Thoracic aorta (tissue), 2 donors: ENCODE measurements around the gene AOAH. TPM values are rescaled to one million over a fixed set of nuclear protein-coding genes. Genes with fewer than 3 reads are reported as not detected.

Source experiments
- ATAC-seq: fragments of 150-250 bp; one replicate; pipeline ENCODE4 v1.8.0; 2017; ENCODE audit warnings: low read depth; ENCODE audit not compliant: insufficient number of reproducible peaks, low FRiP score
- DNase-seq: peaks from one replicate; pipeline ENCODE4 v3.0.0-alpha.2; 2020; ENCODE audit warnings: low spot score
- H3K27ac ChIP-seq, 2 donors: fragments of 200-600 bp; sonication (generic); 1 replicate in 1 of 2; 2 replicates in 1 of 2; pipeline ENCODE4 v1.5.1; 2016; ENCODE audit warnings: mild to moderate bottlenecking in 2 of 2, moderate library complexity in 2 of 2
- H3K27me3 ChIP-seq: fragments of 200-600 bp; sonication (generic); replicated peaks from 2 replicates; pipeline ENCODE4 v1.6.0; 2016; ENCODE audit warnings: mild to moderate bottlenecking; ENCODE audit not compliant: insufficient read depth
- H3K36me3 ChIP-seq: fragments of 200-600 bp; sonication (generic); one replicate; pipeline ENCODE4 v1.5.1; 2016
- H3K4me1 ChIP-seq, 2 donors: fragments of 200-600 bp; sonication (generic); 1 replicate in 1 of 2; 2 replicates in 1 of 2; pipeline versions ENCODE4 v1.5.1 to v1.6.0; 2016; ENCODE audit warnings: low read depth in 2 of 2, mild to moderate bottlenecking in 1 of 2; ENCODE audit not compliant: control insufficient read depth in 1 of 2
- H3K4me3 ChIP-seq: fragments of 200-600 bp; sonication (generic); 2 replicates; pipeline ENCODE4 v1.5.1; 2016; ENCODE audit warnings: mild to moderate bottlenecking
- H3K9me3 ChIP-seq: fragments of 200-600 bp; sonication (generic); 2 replicates; pipeline ENCODE4 v1.5.1; 2016
- CTCF ChIP-seq: fragments of 200-600 bp; sonication (generic); IDR thresholded peaks from one replicate; pipeline ENCODE4 v1.5.1; 2019; ENCODE audit warnings: antibody characterized with exemption
- total RNA-seq, 2 donors: library from RNA; depleted of rRNA; stranded (reverse); fragments of >200 nt; gene quantifications; one replicate each; pipeline versions ENCODE4 v1.1.0 to v1.2.3, GENCODE V29; 2016

Gene AOAH
- total RNA-seq, 2 donors from 2014 or later = 20.2 to 22.6 TPM

- H3K27me3 ChIP-seq = no peaks in the 10 kb centered on the region
- H3K4me3 ChIP-seq = no peak overlapping the region
- H3K36me3 ChIP-seq = no peaks in the 10 kb centered on the region
- H3K9me3 ChIP-seq = no peaks in the 10 kb centered on the region
- H3K27ac ChIP-seq = no peak overlapping the region
- TF ChIP-seq CTCF = no peak
- ATAC-seq (no peak), DNase-seq (no peak)
- no peaks in the 10 kb centered on the region for H3K4me1 ChIP-seq
Observed at GRCh38 chr7:36513393-36513792, 210.9 kb downstream of the AOAH start.

GRCh38 chr7:36512616-36513015 is 211.7 kb downstream of the AOAH start:
- DNase-seq (no peak), ATAC-seq (no peak)
- H3K27me3 ChIP-seq = no peaks in the 10 kb centered on the region
- no peaks in the 10 kb centered on the region for H3K4me1 ChIP-seq
- H3K36me3 ChIP-seq = no peaks in the 10 kb centered on the region
- no peak for TF ChIP-seq CTCF
- H3K27ac ChIP-seq = no peak overlapping the region
- no peaks in the 10 kb centered on the region for H3K9me3 ChIP-seq
- H3K4me3 ChIP-seq = no peak overlapping the region

- H3K27me3 ChIP-seq = no peaks in the 10 kb centered on the region
- TF ChIP-seq CTCF = no peak
- DNase-seq (no peak), ATAC-seq (no peak)
- no peak overlapping the region for H3K4me3 ChIP-seq
- H3K27ac ChIP-seq = no peak overlapping the region
- no peaks in the 10 kb centered on the region for H3K36me3 ChIP-seq
- H3K9me3 ChIP-seq = no peaks in the 10 kb centered on the region
- no peaks in the 10 kb centered on the region for H3K4me1 ChIP-seq
Observed at GRCh38 chr7:36509962-36510361, 214.3 kb downstream of the AOAH start.

GRCh38 chr7:36507475-36508440 is 216.5 kb downstream of the AOAH start:
- Histone ChIP-seq H3K4me3 (no peak overlapping the region), H3K36me3 (no peaks in the 10 kb centered on the region), H3K27ac (no peak overlapping the region), H3K27me3 (no peaks in the 10 kb centered on the region), H3K9me3 (no peaks in the 10 kb centered on the region), H3K4me1 (no peaks in the 10 kb centered on the region)
- DNase-seq (no peak), ATAC-seq (no peak)
- TF ChIP-seq CTCF = no peak

- no peaks in the 10 kb centered on the region for H3K9me3 ChIP-seq
- TF ChIP-seq CTCF = no peak
- ATAC-seq (no peak), DNase-seq (no peak)
- no peaks in the 10 kb centered on the region for H3K36me3 ChIP-seq
- no peaks in the 10 kb centered on the region for H3K4me1 ChIP-seq
- no peaks in the 10 kb centered on the region for H3K27me3 ChIP-seq
- H3K4me3 ChIP-seq = no peak overlapping the region
- H3K27ac ChIP-seq = no peak overlapping the region
Observed at GRCh38 chr7:36506820-36507219, 217.5 kb downstream of the AOAH start.
